HS-27A (cell line): ENCODE results near the gene RNFT1.
"Not testable (repeated sequence)": the region's sequence is repeated elsewhere in the genome, so short reads cannot be mapped to it uniquely, and the experiment has no call there.

Experiments
- DNase-seq: peaks from one replicate; pipeline ENCODE4 v3.0.0-alpha.2; 2012; ENCODE audit warnings: low read depth, missing footprints

The RNFT1 gene

GRCh38 chr17:59920637-59921036 lies 43.9 kb downstream of the RNFT1 start:
- DNase-seq: not testable (repeated sequence)

- no peak for DNase-seq
Measured at GRCh38 chr17:59916446-59916845, 48.1 kb downstream of the RNFT1 start.

- DNase-seq: no peak
Measured at GRCh38 chr17:59914274-59914854, 50.2 kb downstream of the RNFT1 start.

GRCh38 chr17:59907467-59907866 lies 57.1 kb downstream of the RNFT1 start:
- no peak for DNase-seq

- DNase-seq: no peak
Measured at GRCh38 chr17:59903455-59903854, 61.1 kb downstream of the RNFT1 start.
